Right lung (tissue), 10 donors: ENCODE measurements around the gene GPR62. TPM values are rescaled to one million over a fixed set of nuclear protein-coding genes. Genes with fewer than 3 reads are reported as not detected.
"Not testable (repeated sequence)": the region's sequence is repeated elsewhere in the genome, so short reads cannot be mapped to it uniquely, and the experiment has no call there.

ENCODE experiments used
- DNase-seq, 2 donors: peaks; one replicate each; pipeline ENCODE4 v3.0.0-alpha.2; 2013
- long read RNA-seq, 8 donors: transcript quantifications; one replicate each; lab custom pipeline, GENCODE V29; 2026
- polyA plus RNA-seq, 5 donors: library from polyadenylated mRNA; unstranded; fragments of 120-200 nt; gene quantifications; one replicate each; pipeline versions ENCODE4 v1.2.1 to v1.2.3, GENCODE V29; 2013; ENCODE audit warnings: inconsistent platforms in 1 of 5, low replicate concordance in 1 of 5; ENCODE audit not compliant: insufficient read length in 5 of 5, insufficient read depth in 1 of 5

Gene GPR62, protein sequence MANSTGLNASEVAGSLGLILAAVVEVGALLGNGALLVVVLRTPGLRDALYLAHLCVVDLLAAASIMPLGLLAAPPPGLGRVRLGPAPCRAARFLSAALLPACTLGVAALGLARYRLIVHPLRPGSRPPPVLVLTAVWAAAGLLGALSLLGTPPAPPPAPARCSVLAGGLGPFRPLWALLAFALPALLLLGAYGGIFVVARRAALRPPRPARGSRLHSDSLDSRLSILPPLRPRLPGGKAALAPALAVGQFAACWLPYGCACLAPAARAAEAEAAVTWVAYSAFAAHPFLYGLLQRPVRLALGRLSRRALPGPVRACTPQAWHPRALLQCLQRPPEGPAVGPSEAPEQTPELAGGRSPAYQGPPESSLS
- polyA plus RNA-seq, result under 1 TPM; 0.18 to 0.38 (median 0.28) TPM
- long read RNA-seq, donor 1, transcript GPR62-201 (1 exons, 2,191 nt), result major isoform, 65 of 65 reads
- long read RNA-seq, donor 1, partial matches to known transcripts, result 0 of 65 reads
- long read RNA-seq, donor 1, other reads (novel, unspliced or antisense), result 0 of 65 reads
- long read RNA-seq, donor 2, transcript GPR62-201 (1 exons, 2,191 nt), result major isoform, 44 of 44 reads
- long read RNA-seq, donor 2, partial matches to known transcripts, result 0 of 44 reads
- long read RNA-seq, donor 2, other reads (novel, unspliced or antisense), result 0 of 44 reads
- long read RNA-seq, donor 3, transcript GPR62-201 (1 exons, 2,191 nt), result major isoform, 68 of 68 reads
- long read RNA-seq, donor 3, partial matches to known transcripts, result 0 of 68 reads
- long read RNA-seq, donor 3, other reads (novel, unspliced or antisense), result 0 of 68 reads
- long read RNA-seq, donor 4, transcript GPR62-201 (1 exons, 2,191 nt), result major isoform, 36 of 36 reads
- long read RNA-seq, donor 4, partial matches to known transcripts, result 0 of 36 reads
- long read RNA-seq, donor 4, other reads (novel, unspliced or antisense), result 0 of 36 reads
- long read RNA-seq, donor 5, transcript GPR62-201 (1 exons, 2,191 nt), result major isoform, 81 of 81 reads
- long read RNA-seq, donor 5, partial matches to known transcripts, result 0 of 81 reads
- long read RNA-seq, donor 5, other reads (novel, unspliced or antisense), result 0 of 81 reads
- long read RNA-seq, donor 6, transcript GPR62-201 (1 exons, 2,191 nt), result major isoform, 62 of 62 reads
- long read RNA-seq, donor 6, partial matches to known transcripts, result 0 of 62 reads
- long read RNA-seq, donor 6, other reads (novel, unspliced or antisense), result 0 of 62 reads
- long read RNA-seq, donor 7, transcript GPR62-201 (1 exons, 2,191 nt), result major isoform, 83 of 149 reads
- long read RNA-seq, donor 7, partial matches to known transcripts, result 7 of 149 reads
- long read RNA-seq, donor 7, other reads (novel, unspliced or antisense), result 59 of 149 reads
- long read RNA-seq, donor 8, transcript GPR62-201 (1 exons, 2,191 nt), result major isoform, 18 of 18 reads
- long read RNA-seq, donor 8, partial matches to known transcripts, result 0 of 18 reads
- long read RNA-seq, donor 8, other reads (novel, unspliced or antisense), result 0 of 18 reads

GRCh38 chr3:51955175-51955892, at the start of gene GPR62:
GPR62 (plus strand) TSS chr3:51955381; CDS start chr3:51955653, 272 bp downstream.
- DNase-seq, result no peak

- no peak for DNase-seq
These were observed 47.2 kb upstream of the GPR62 start for GRCh38 chr3:51908026-51908425.

DNA sequence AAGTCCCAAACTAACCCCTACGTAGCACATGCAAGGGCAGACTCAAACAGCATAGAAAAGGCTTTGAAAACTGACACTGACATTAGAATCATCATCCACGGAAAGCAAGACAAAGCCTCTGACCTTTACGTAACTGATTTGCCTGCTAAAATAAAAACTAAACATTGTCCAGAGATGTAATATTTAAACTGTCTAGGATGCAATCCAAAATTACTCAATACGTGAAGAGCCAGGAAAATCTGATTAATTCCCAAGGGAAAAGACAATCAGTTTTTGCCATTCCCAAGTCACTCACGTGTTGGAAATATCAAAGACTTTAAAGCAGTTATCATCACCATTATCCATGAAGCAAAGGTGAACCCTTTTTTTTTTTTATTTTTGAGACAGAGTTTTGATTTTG, 38.8 kb upstream of the GPR62 start:
- no peak for DNase-seq

DNA sequence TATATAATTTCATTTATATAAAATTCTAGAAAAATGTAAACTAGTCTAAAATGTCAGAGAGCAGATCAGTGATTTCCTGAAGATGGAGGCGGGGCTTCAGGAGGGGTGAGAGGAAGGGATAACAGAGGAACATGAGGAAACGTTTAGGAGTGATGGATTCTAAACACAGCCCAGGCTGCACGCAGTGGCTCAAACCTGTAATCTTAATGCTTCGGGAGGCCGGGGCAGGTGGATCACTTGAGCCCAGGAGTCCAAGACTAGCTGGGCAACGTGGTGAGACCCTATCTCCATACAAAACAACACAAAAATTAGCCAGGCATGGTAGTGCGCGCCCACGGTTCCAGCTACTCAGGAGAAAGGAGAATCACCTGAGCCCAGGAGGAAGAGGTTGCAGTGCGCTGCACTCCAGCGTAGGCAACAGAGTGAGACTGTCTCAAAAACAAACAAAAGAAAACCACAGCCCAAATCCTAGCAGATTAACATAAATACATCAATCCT, 34.1 kb upstream of the GPR62 start:
- no peak for DNase-seq

GRCh38 chr3:51927061-51927977, 27.9 kb upstream of the GPR62 start:
- DNase-seq, result no peak

GRCh38 chr3:51928438-51928837, 26.7 kb upstream of the GPR62 start:
- no peak for DNase-seq

- not testable (repeated sequence) for DNase-seq
These were observed 26.2 kb upstream of the GPR62 start for GRCh38 chr3:51928981-51929380.

DNA sequence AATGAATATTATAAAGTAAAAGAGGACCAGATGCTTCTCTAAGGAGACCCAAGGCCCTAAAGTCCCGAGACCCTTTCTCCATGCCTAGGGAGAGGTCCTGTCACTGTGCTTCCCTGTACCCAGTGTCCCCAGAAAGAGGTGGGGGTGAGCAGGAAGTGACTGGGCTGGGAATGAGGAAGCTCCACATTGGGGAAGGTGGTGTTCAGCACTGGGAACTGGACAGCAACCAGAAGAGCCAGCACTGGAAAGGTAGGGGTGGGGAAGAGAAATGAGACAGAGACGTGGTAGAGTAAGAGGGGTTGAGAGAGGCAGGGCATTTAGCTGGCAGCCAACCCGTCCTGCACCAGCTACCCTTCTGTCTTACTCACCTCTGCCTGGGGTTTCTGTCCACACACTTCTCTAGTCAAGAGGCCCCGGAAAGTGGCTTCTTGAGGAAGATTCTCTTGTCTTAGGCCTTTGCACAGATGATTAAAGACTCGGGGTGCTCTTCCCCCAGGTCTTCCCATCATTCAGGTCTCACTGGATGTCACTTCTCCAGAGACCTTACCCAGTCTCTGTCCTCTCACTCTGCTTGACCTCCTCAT, 25.7 kb upstream of the GPR62 start:
- DNase-seq, result no peak

- DNase-seq, result no peak
These were observed 24.7 kb upstream of the GPR62 start for GRCh38 chr3:51930439-51930838.

DNA sequence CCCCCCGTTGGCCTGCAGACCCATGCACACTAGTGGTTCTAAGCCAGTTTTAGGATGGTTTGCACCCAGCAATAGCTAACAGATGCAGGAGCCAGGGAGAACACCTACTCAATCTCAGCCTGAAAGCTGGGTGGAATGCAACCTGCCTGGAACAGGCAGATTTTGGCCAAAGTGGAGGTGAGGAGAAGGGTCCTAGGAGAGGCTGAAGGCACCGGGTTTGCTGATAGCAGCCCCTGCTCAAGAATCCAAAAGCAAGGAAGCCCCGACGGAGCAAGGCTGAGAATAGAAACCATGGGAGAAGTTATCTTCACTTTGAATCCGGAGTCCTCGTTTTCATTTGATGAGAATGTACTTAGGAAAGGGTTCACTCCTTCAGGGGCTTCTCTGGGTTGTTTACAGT, 23.4 kb upstream of the GPR62 start:
- no peak for DNase-seq

GRCh38 chr3:51932471-51933370, 22.5 kb upstream of the GPR62 start:
- no peak for DNase-seq

DNA sequence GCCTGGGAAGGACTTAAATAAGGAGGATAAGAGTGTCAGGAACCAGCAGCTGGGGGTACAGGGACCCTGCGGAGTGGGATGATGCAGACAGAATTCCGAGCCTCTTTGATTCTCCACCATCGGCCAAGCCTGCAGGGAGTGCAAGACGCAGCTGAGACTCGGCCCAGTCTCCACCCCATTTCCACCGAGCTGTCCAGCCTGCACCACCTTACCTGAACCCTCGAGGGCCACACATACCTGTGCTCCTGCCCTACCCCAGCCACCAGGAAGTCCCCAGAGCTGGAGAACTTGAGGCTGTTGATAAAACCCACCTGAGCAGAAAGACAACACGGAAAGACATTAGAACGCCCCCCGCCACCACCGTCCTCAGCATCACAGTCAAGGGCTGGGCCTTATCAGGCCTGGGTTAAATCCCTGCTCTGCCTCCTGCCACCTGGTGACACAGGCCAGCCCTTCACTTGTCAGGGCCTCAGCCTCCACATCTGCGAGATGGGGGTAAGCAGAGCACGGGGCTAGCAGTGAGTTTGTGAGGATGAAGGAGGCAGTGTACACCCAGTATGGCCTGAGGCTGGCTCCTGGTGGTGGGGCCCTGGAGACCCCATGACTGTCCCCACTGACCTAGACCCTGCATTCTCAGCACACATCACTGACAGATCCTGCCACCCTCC, 21.6 kb upstream of the GPR62 start:
- no peak for DNase-seq

DNA sequence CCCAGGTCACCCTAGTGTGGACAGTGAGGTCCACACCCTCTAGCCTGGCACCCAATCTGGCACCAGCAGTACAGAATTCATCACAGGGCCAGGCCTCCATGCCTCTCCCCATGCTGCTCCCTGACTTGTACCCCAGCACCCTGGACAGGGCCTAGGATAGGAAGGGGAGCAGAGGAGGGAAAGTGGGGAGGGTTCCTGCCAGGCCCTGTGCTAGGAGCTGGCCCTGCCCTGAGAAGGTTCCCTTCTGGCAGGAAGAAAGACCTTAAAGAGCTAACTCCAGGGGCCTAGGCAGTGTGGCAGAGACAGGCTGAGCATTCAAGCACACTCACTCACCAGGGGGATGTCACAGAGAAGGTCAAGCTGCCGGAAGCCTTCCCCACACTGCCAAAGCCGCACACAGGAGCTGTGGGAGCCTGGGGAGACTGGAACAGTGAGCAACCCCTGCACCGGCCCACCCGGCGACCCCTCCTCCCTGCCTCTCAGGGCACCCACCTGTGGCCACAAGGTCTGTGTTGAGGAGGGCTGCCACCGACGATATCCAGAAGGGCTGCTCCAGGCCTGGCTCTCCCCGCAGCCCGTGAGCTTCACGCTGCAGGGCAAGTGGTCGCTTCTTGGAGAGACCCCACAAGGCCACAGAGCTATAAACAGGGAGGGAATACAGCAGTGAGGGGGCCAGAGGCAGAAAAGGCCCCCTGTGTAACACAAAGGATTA, 20.9 kb upstream of the GPR62 start:
- no peak for DNase-seq

- no peak for DNase-seq
These were observed 19.9 kb upstream of the GPR62 start for GRCh38 chr3:51934991-51935885.
